Measurements from ENCODE around the gene ZSWIM6.
A peak's percentile ranks its signal among the peaks of the same experiment; 100 is the strongest.

GRCh38 chr5:61313960-61314681 lies 17.9 kb upstream of the ZSWIM6 start:
- peak; percentile 78 for TF ChIP-seq JUND (IDR thresholded peaks at IDR 0.05)
- TF ChIP-seq EZH2phosphoT487 (IDR thresholded peaks at IDR 0.05; ENCODE audit: borderline replicate concordance, low read depth): no peak
- no peak for TF ChIP-seq CTCF (IDR thresholded peaks at IDR 0.05)
- TF ChIP-seq POLR2AphosphoS5 (IDR thresholded peaks at IDR 0.05; ENCODE audit: low read depth, low read length): peak; percentile 58; the same call in 1 of the 2 replicates
- TF ChIP-seq EP300 (IDR thresholded peaks at IDR 0.05; ENCODE audit: borderline replicate concordance in 1 of 2, low read depth in 1 of 2, low read length in 1 of 2): peak in 1 of 2 experiments; percentile 83; a peak in 2 of 4 replicates
- peak; percentile 86 for TF ChIP-seq FOSL2 (IDR thresholded peaks at IDR 0.05; ENCODE audit: borderline replicate concordance, low read depth)
- peak; percentile 52; the same call in 1 of the 2 replicates for TF ChIP-seq MAX (IDR thresholded peaks at IDR 0.05; ENCODE audit: low read depth)
- peak; percentile 62; the same call in 1 of the 2 replicates for TF ChIP-seq TEAD4 (IDR thresholded peaks at IDR 0.05; ENCODE audit: borderline replicate concordance, insufficient read depth)

All from SK-N-SH (cell line).